ENCODE results near the gene CHRNB1.

GRCh38 chr17:7442142-7442541, 2.7 kb upstream of the CHRNB1 start:
- no peak for TF ChIP-seq CTCF (IDR thresholded peaks at IDR 0.05)
- TF ChIP-seq POLR2A (IDR thresholded peaks at IDR 0.05), result no peak

Measured in heart left ventricle (tissue), 13 donors.